Measurements from ENCODE around the gene CACNA1D. TPM values are rescaled to one million over a fixed set of nuclear protein-coding genes. Genes with fewer than 3 reads are reported as not detected.

Gene CACNA1D
- polyA plus RNA-seq, 3 donors: 0.18 to 2.1 (median 1.5) TPM

GRCh38 chr3:53709256-53709655, 214.8 kb downstream of the CACNA1D start:
- WGBS, 3 donors: 77 to 87% (median 84%) methylated on average over 6 of the region's 6 CpGs
- H3K27ac ChIP-seq (ENCODE audit: low read depth, low read length): no peak overlapping the region

DNA sequence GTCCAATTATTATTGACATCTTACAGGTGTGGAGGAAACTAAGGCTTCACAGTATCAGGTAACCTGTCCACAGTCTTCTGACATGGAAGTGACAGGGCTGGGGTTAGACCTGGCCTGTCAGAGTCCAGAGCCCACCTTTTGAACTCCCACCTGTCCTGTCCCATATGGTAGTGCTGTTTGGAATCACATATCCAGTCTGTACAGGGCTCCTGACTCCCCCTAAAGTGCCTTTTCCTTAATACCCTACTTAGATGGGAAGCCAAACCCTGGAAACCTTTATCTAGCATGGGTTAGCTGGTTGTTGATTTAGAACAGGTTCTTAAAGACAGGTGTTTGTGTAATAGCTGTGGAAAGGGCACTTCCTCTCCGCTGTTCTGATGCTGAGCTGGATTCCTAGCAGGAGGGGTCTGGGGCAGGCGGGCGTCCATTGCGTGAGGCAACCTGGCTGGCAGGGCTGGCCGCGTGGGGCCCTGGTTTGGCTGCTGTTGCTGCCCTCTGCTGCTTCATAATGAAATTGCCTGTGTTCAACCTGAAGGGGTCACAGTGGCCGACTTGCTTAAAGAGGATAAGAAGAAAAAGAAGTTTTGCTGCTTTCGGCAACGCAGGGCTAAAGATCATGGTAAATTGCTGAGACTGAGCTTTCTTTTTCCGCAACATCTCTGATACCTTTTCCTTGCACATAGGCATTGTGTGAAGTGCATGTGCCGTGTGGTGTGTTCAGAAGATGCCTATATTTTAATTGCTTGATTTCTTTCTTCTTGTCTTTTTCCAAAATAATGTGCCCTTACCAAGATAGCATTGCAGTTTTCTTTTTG, 215.7 kb downstream of the CACNA1D start:
- 13 to 15% (median 15%) methylated on average over 11 of the region's 11 CpGs for WGBS, 3 donors
- H3K27ac ChIP-seq (ENCODE audit: low read depth, low read length): no peak overlapping the region

DNA sequence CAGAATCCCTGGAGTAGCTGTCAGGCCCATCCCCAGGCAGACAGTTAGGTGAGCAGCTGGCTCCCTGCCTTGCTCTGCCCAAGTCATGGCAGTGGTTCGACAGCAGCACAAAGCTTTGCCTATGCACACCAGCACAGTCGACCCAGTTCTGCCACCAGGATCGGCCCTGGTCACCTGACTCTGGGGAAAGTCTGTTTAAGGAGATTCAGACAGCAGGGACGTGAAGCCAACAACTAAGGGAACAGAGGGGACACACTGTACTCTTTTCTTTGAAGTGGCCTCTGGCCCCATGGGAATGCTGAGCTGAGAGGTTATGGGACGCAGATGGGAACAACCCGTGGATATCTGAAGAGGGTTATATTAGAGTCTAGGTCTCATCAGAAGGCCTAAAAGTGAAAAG, 217.0 kb downstream of the CACNA1D start:
- H3K27ac ChIP-seq (ENCODE audit: low read depth, low read length): no peak overlapping the region
- WGBS, 3 donors: 73 to 82% (median 81%) methylated on average over 6 of the region's 6 CpGs

- H3K27ac ChIP-seq (ENCODE audit: low read depth, low read length): no peak overlapping the region
- 72 to 82% (median 76%) methylated on average over 4 of the region's 4 CpGs for WGBS, 3 donors
These were observed 218.5 kb downstream of the CACNA1D start for GRCh38 chr3:53712817-53713388.

GRCh38 chr3:53713626-53714025, 219.2 kb downstream of the CACNA1D start:
- H3K27ac ChIP-seq (ENCODE audit: low read depth, low read length): no peak overlapping the region
- 82 to 94% (median 87%) methylated on average over 2 of the region's 2 CpGs for WGBS, 3 donors

DNA sequence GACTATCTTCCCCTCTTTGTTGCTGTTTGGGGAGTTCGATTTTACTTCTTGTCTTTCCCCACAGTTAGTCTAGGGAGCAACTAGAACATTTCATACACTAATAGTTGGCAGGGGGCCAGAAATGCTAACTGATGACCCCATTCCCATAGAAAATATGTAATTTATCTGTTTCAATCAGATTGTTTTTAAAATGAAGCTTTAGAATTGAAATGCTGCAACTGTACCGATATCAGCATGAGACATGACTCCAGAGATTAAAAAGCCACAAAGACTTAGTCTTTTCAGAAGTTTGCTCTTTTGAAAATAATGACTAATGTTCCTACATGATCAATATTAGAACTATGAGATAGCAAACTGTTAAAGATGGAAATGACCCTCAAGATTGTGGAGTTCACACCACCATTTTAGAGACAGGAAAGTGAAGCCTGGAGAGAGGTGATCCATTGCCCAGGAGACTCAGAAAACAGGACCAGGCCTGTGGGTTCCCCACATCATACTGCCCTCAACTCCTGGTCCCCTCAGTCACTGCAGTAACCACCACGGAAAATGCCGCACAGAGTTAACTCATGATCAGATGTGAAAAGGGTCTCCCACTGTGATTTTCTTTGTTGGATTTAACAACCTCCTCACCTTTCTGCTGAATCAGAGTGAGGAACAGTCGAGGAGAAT, 221.5 kb downstream of the CACNA1D start:
- no peak overlapping the region for H3K27ac ChIP-seq (ENCODE audit: low read depth, low read length)
- WGBS, 3 donors: 69 to 79% (median 78%) methylated on average over 5 of the region's 5 CpGs

- 53 to 85% (median 70%) methylated on average over 7 of the region's 7 CpGs for WGBS, 3 donors
These were observed 222.6 kb downstream of the CACNA1D start for GRCh38 chr3:53716998-53717397.

GRCh38 chr3:53718462-53718861, 224.1 kb downstream of the CACNA1D start:
- no peak overlapping the region for H3K27ac ChIP-seq (ENCODE audit: low read depth, low read length)
- WGBS, 3 donors: 81 to 87% (median 82%) methylated on average over 17 of the region's 17 CpGs

More at GRCh38 chr3:53716998-53717397, 222.6 kb downstream of the CACNA1D start:
- no peak overlapping the region for H3K27ac ChIP-seq (ENCODE audit: low read depth, low read length)

GRCh38 chr3:53719796-53720195, 225.4 kb downstream of the CACNA1D start:
- no peak overlapping the region for H3K27ac ChIP-seq (ENCODE audit: low read depth, low read length)
- WGBS, 3 donors: 86 to 89% (median 87%) methylated on average over 6 of the region's 6 CpGs

DNA sequence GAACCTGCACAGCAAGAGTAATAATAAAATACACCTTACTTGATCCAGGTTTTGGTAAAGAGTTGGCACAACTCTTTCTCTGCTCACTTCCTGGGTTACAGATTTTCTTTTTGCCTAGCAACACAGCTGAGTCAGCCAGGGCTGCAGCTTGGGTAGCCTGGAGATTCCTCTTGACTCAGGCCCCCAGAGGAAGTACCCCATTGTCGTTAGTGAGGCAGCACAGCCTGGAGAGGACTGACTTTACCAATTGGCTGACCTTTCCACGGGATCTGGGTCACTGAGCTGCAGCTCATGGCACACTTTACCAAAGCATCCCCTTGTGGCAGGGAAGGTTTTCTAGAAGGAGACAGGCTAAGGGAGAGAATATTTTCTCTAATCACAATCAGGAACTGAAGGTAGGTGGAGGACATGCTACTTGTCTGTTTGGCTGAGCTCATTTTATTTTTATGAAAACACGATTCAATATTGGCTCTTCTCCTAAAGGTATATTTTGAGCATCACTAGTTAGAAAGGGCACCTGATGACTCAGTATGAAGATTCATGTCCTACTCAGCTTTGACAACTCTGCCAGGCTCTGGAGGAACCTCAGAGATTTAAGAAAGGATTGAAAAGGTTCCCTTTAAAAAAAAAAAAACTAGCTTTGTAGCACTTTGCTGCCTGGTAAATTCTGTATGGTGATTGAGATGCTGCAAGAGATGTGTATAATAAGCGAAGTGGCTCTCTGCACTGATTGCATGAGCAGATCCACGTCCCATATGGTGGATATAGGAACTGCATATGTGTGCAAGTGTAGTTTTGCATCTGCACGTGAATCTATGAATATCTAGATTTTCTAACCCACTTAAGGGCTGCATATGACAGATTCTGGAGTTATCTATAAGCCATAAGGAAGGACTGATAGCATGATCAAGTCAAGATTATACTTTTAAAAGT, 227.0 kb downstream of the CACNA1D start:
- H3K27ac ChIP-seq (ENCODE audit: low read depth, low read length): no peak overlapping the region
- 60 to 62% (median 62%) methylated on average over 6 of the region's 6 CpGs for WGBS, 3 donors

- WGBS, 3 donors: 87 to 93% (median 89%) methylated on average over 2 of the region's 2 CpGs
- no peak overlapping the region for H3K27ac ChIP-seq (ENCODE audit: low read depth, low read length)
These were observed 230.2 kb downstream of the CACNA1D start for GRCh38 chr3:53724566-53724965.

- no peak overlapping the region for H3K27ac ChIP-seq (ENCODE audit: low read depth, low read length)
- 76 to 78% (median 78%) methylated on average over 5 of the region's 5 CpGs for WGBS, 3 donors
These were observed 231.1 kb downstream of the CACNA1D start for GRCh38 chr3:53725387-53725995.

DNA sequence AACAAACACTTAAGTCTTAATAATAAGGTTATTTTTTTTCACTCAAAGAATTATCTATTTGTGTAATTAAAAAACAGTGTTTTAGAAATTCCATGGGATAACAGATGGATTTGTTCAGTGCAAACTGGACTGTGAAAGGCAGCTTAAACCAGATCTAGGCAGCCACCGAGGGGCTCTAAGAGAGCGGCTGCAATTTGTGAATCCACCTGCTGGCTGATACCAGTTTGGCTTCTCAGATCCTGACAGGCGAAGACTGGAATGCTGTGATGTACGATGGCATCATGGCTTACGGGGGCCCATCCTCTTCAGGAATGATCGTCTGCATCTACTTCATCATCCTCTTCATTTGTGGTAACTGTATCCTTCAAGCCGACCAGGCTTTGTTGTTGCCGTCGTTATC, 232.2 kb downstream of the CACNA1D start:
- H3K27ac ChIP-seq (ENCODE audit: low read depth, low read length): no peak overlapping the region
- 74 to 83% (median 79%) methylated on average over 9 of the region's 9 CpGs for WGBS, 3 donors

DNA sequence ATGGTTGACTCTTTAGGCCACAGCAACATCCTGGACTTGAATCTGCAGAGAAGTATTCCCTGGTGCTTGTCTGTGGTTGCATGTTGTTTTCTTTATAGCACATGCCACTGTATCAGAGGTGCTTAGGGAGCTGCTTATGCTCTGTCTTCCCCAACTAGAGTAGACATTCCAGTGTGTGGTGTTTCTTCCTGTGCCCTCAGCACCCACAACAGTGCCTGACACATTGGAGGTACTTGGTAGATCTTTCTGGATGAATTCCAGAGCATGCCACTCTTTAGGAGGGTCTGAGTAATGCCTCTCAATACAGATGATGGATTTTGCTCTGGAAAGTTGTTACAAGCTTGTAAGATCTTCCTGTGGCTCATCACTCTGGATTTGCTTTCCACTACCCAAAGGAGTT, 234.2 kb downstream of the CACNA1D start:
- no peak overlapping the region for H3K27ac ChIP-seq (ENCODE audit: low read depth, low read length)

GRCh38 chr3:53729159-53729558, 234.7 kb downstream of the CACNA1D start:
- 87 to 91% (median 90%) methylated on average over 6 of the region's 6 CpGs for WGBS, 3 donors

DNA sequence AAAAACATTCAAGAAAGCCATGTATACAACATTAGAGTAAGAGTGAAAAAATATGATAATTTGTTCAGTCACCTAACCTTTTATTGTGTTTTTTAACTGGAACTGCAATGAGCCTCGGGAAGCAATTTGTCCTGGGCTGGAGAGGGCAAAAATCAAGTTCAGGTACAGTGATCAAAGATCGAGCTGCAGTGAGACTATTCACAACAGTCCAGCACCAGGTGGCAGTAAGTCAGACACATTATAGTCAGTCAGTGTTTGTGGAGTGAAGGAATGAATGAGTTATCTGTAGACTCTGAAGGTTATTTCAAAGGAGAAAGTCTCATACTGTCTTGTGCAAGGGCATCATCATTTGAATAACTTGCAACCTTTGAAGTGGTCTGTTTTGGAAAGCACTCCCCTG, 235.2 kb downstream of the CACNA1D start:
- H3K27ac ChIP-seq (ENCODE audit: low read depth, low read length): no peak overlapping the region
- WGBS, 3 donors: 38 to 82% (median 71%) methylated on average over 2 of the region's 2 CpGs

More at GRCh38 chr3:53729159-53729558, 234.7 kb downstream of the CACNA1D start:
- no peak overlapping the region for H3K27ac ChIP-seq (ENCODE audit: low read depth, low read length)

- 42 to 62% (median 55%) methylated on average over 8 of the region's 8 CpGs for WGBS, 3 donors
- no peak overlapping the region for H3K27ac ChIP-seq (ENCODE audit: low read depth, low read length)
These were observed 236.2 kb downstream of the CACNA1D start for GRCh38 chr3:53730576-53730975.
